ENCODE measurements around the gene GLT8D1. TPM values are rescaled to one million over a fixed set of nuclear protein-coding genes. Genes with fewer than 3 reads are reported as not detected.
A peak's percentile ranks its signal among the peaks of the same experiment; 100 is the strongest.

Gene GLT8D1
- total and polyA plus RNA-seq, 2 experiments from 2014 or later, result 149 to 151 TPM

- Histone ChIP-seq H3K4me2 (ENCODE audit: unreplicated experiment) (no peak overlapping the region), H3K9me3 (ENCODE audit: low read depth) (no peaks in the 10 kb centered on the region), H3K79me2 (ENCODE audit: insufficient read depth) (no peaks in the 10 kb centered on the region), H3K36me3 (ENCODE audit: low read depth) (no peaks in the 10 kb centered on the region), H3F3A (ENCODE audit: insufficient read depth) (no peaks in the 10 kb centered on the region), H3K9me2 (ENCODE audit: insufficient read depth) (no peaks in the 10 kb centered on the region), H3K27me3 (replicated peaks; ENCODE audit: insufficient read depth) (no peaks in the 10 kb centered on the region), H3K27ac (no peak overlapping the region), H2AFZ (no peak overlapping the region), H3K4me1 (ENCODE audit: insufficient read depth) (no peaks in the 10 kb centered on the region), H4K20me1 (ENCODE audit: insufficient read depth) (no peaks in the 10 kb centered on the region), H3K4me3 (no peak overlapping the region), H3K9ac (no peak overlapping the region)
- 90 to 94% methylated on average over 7 of the region's 7 CpGs for WGBS, 2 experiments (ENCODE audit: low coverage in 1 of 2, low lambda C conversion rate in 2 of 2, missing lambda C conversion rate in 2 of 2)
- in situ Hi-C loops (cut with MboI), result no loop called here
- TF ChIP-seq EZH2phosphoT487 (IDR thresholded peaks at IDR 0.05; ENCODE audit: insufficient read depth, low read depth) (no peak), EZH2 (IDR thresholded peaks at IDR 0.05; ENCODE audit: insufficient read depth, poor library complexity, severe bottlenecking) (no peak)
- peak; percentile 10 for DNase-seq
Measured at GRCh38 chr3:52722491-52722890, 16.9 kb upstream of the GLT8D1 start.

DNA sequence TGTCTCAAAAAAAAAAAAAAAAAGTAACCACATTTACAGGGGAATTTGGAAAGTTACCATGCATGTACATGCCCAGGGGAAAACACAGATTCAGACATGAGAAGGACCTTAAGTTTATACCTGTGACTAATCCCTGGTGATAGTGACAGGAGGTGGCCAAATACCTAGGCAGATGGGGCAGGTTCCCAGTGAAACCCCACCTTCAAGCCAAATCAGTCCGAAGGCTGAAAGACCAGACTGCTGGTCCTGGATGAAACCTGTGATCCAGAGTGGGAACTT is 16.1 kb upstream of the GLT8D1 start:
- 100% methylated on average over 1 of the region's 1 CpG for WGBS, 2 experiments (ENCODE audit: low coverage in 1 of 2, low lambda C conversion rate in 2 of 2, missing lambda C conversion rate in 2 of 2)
- H3K4me1 ChIP-seq (ENCODE audit: insufficient read depth), result no peaks in the 10 kb centered on the region
- no peaks in the 10 kb centered on the region for H3K27me3 ChIP-seq (replicated peaks; ENCODE audit: insufficient read depth)
- H4K20me1 ChIP-seq (ENCODE audit: insufficient read depth), result no peaks in the 10 kb centered on the region
- H3K79me2 ChIP-seq (ENCODE audit: insufficient read depth), result no peaks in the 10 kb centered on the region
- TF ChIP-seq EZH2phosphoT487 (IDR thresholded peaks at IDR 0.05; ENCODE audit: insufficient read depth, low read depth) (no peak), EZH2 (IDR thresholded peaks at IDR 0.05; ENCODE audit: insufficient read depth, poor library complexity, severe bottlenecking) (no peak)
- no peak overlapping the region for H3K4me3 ChIP-seq
- no peak overlapping the region for H3K4me2 ChIP-seq (ENCODE audit: unreplicated experiment)
- no peaks in the 10 kb centered on the region for H3F3A ChIP-seq (ENCODE audit: insufficient read depth)
- H3K27ac ChIP-seq, result no peak overlapping the region
- no peak overlapping the region for H3K9ac ChIP-seq
- H3K9me3 ChIP-seq (ENCODE audit: low read depth), result no peaks in the 10 kb centered on the region
- H3K36me3 ChIP-seq (ENCODE audit: low read depth), result no peaks in the 10 kb centered on the region
- DNase-seq, result no peak
- in situ Hi-C loops (cut with MboI), result no loop called here
- no peak overlapping the region for H2AFZ ChIP-seq
- H3K9me2 ChIP-seq (ENCODE audit: insufficient read depth), result no peaks in the 10 kb centered on the region

DNA sequence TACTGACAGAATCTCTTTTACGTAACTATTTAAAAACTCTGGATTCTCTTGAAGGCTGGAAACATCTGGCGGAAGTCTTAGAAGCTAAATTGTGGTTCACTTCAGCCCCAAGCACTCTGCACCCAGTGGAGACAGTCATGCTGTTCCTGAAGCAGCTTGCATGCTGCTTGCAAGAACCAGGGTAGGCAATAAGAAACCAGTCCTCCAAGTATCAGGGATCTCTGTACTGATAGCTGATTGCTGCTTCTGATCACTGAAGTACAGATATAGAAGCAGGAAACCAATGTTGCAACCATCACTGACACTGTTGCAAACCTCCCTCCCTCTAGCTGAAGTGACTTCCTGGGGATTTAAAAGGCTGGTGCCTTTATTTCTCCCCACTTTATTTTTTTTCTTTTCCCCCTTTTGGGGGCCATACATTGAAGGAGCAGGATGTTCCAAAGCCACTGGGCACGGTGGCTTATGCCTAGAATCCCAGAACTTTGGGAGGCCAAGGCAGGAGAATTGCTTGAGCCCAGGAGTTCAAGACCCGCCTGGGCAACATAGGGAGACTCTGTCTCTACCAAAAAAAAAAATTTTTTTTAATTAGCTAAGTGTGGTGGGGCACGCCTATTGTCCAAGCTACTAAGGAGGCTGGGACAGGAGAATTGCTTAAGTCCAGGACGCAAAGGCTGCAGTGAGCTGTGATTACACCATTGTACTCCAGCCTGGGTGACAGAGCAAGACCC is 15.6 kb upstream of the GLT8D1 start:
- Histone ChIP-seq H3K9me2 (ENCODE audit: insufficient read depth) (no peaks in the 10 kb centered on the region), H3K9me3 (ENCODE audit: low read depth) (no peaks in the 10 kb centered on the region), H3K36me3 (ENCODE audit: low read depth) (no peaks in the 10 kb centered on the region), H3K9ac (no peak overlapping the region), H4K20me1 (ENCODE audit: insufficient read depth) (no peaks in the 10 kb centered on the region), H3K27ac (no peak overlapping the region), H3K4me2 (ENCODE audit: unreplicated experiment) (no peak overlapping the region), H3F3A (ENCODE audit: insufficient read depth) (no peaks in the 10 kb centered on the region), H3K27me3 (replicated peaks; ENCODE audit: insufficient read depth) (no peaks in the 10 kb centered on the region), H3K79me2 (ENCODE audit: insufficient read depth) (no peaks in the 10 kb centered on the region), H2AFZ (no peak overlapping the region), H3K4me3 (no peak overlapping the region), H3K4me1 (ENCODE audit: insufficient read depth) (no peaks in the 10 kb centered on the region)
- WGBS, 2 experiments (ENCODE audit: low coverage in 1 of 2, low lambda C conversion rate in 2 of 2, missing lambda C conversion rate in 2 of 2), result 94 to 95% methylated on average over 6 of the region's 6 CpGs
- TF ChIP-seq EZH2 (IDR thresholded peaks at IDR 0.05; ENCODE audit: insufficient read depth, poor library complexity, severe bottlenecking), result no peak
- no peak for TF ChIP-seq EZH2phosphoT487 (IDR thresholded peaks at IDR 0.05; ENCODE audit: insufficient read depth, low read depth)
- DNase-seq, result no peak
- in situ Hi-C loops (cut with MboI), result no loop called here

GRCh38 chr3:52719618-52720017 is 14.0 kb upstream of the GLT8D1 start:
- TF ChIP-seq EZH2 (IDR thresholded peaks at IDR 0.05; ENCODE audit: insufficient read depth, poor library complexity, severe bottlenecking) (no peak), EZH2phosphoT487 (IDR thresholded peaks at IDR 0.05; ENCODE audit: insufficient read depth, low read depth) (no peak)
- DNase-seq, result no peak
- Histone ChIP-seq H3K4me1 (ENCODE audit: insufficient read depth) (no peaks in the 10 kb centered on the region), H3K36me3 (ENCODE audit: low read depth) (no peaks in the 10 kb centered on the region), H3K9me2 (ENCODE audit: insufficient read depth) (no peaks in the 10 kb centered on the region), H3K27ac (no peak overlapping the region), H3K79me2 (ENCODE audit: insufficient read depth) (no peaks in the 10 kb centered on the region), H4K20me1 (ENCODE audit: insufficient read depth) (no peaks in the 10 kb centered on the region), H3F3A (ENCODE audit: insufficient read depth) (no peaks in the 10 kb centered on the region), H2AFZ (no peak overlapping the region), H3K4me3 (no peak overlapping the region), H3K9ac (no peak overlapping the region), H3K9me3 (ENCODE audit: low read depth) (no peaks in the 10 kb centered on the region), H3K4me2 (ENCODE audit: unreplicated experiment) (no peak overlapping the region), H3K27me3 (replicated peaks; ENCODE audit: insufficient read depth) (no peaks in the 10 kb centered on the region)
- in situ Hi-C loops (cut with MboI), result no loop called here
